HS-5 (cell line): ENCODE data around the gene PDZD7.

Source experiments
- DNase-seq: peaks from one replicate; pipeline ENCODE4 v3.0.0-alpha.2; 2012; ENCODE audit warnings: low read depth

Gene PDZD7

GRCh38 chr10:101018600-101019439, 12.1 kb downstream of the PDZD7 start:
- DNase-seq = no peak

- DNase-seq = no peak
Observed at GRCh38 chr10:101018118-101018599, 12.8 kb downstream of the PDZD7 start.

GRCh38 chr10:101016814-101017213, 14.1 kb downstream of the PDZD7 start:
- DNase-seq = no peak

GRCh38 chr10:101015582-101015973, 15.4 kb downstream of the PDZD7 start:
- no peak for DNase-seq

GRCh38 chr10:101014966-101015581, 15.9 kb downstream of the PDZD7 start:
- DNase-seq = no peak

- no peak for DNase-seq
Observed at GRCh38 chr10:101014230-101014884, 16.6 kb downstream of the PDZD7 start.

GRCh38 chr10:101013365-101013825, 17.5 kb downstream of the PDZD7 start:
- no peak for DNase-seq

GRCh38 chr10:101012525-101013364, 18.2 kb downstream of the PDZD7 start:
- DNase-seq = peak; percentile 88

GRCh38 chr10:101011517-101012423, 19.2 kb downstream of the PDZD7 start:
- DNase-seq = no peak

- DNase-seq = no peak
Observed at GRCh38 chr10:101010329-101010728, 20.6 kb downstream of the PDZD7 start.

- DNase-seq = no peak
Observed at GRCh38 chr10:101008823-101009423, 22.0 kb downstream of the PDZD7 start.

GRCh38 chr10:101007915-101008822, 22.8 kb downstream of the PDZD7 start:
- DNase-seq = no peak

GRCh38 chr10:101007099-101007711, 23.7 kb downstream of the PDZD7 start:
- DNase-seq = no peak

- no peak for DNase-seq
Observed at GRCh38 chr10:101006593-101007098, 24.3 kb downstream of the PDZD7 start.

- no peak for DNase-seq
Observed at GRCh38 chr10:101005869-101006567, 24.9 kb downstream of the PDZD7 start.

GRCh38 chr10:101005361-101005760, 25.6 kb downstream of the PDZD7 start:
- DNase-seq = no peak

GRCh38 chr10:101003639-101004206, 27.2 kb downstream of the PDZD7 start:
- DNase-seq = no peak

- no peak for DNase-seq
Observed at GRCh38 chr10:101002456-101002855, 28.5 kb downstream of the PDZD7 start.
